ENCODE data around the gene RNF207.

RNF207 gene

DNA sequence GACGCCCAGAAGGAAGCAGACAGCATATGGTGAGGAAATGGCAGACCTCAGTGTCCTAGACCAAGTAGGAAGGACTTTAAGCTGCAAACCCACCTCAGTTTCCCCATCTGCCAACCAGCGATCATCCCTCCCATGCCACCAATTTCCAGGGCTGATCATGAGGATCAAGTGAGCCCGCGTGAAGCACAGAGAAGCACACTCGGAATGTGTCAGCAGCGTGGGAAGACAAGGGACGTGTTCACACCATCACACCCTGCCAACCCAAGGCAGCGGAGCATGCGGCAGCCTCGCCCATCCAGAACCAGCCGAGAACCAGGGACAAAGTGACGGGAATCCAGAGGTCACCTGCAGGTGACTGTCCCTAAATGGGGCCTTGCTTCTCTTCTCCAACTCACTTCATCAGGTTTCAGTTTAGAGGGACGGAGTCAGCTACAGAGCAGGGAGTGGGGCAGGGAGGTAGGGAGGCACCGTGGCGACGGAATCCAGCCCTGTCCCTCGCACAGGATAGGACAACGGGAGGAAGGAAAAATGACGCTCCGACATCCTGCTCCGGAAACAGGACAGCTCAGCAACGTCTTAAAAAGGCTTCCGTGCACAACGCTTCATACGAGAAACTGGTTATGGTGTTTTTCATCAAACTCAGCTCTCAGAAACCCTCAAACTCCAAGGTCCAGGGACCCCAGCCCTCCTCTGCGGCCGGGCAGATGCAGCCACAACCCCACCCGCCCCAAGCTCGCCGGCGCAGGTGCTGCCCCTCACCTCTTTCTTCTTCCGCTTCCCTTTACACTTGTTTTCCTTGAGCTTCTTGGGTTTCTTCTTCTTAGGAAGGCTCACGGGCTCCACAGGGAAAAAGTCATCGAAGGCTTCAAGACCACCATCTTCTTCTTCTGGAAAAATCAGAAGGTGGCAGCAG, 38.3 kb upstream of the RNF207 start:
- no peaks in the 10 kb centered on the region for H4K20me1 ChIP-seq (ENCODE audit: insufficient read depth, low read length)
- H3K79me2 ChIP-seq (ENCODE audit: low read length) = no peaks in the 10 kb centered on the region
- peaks cover 99% of the 10 kb centered on the region for H3K27me3 ChIP-seq (replicated peaks; ENCODE audit: insufficient read depth, low read length)
- TF ChIP-seq, protein P1, sequence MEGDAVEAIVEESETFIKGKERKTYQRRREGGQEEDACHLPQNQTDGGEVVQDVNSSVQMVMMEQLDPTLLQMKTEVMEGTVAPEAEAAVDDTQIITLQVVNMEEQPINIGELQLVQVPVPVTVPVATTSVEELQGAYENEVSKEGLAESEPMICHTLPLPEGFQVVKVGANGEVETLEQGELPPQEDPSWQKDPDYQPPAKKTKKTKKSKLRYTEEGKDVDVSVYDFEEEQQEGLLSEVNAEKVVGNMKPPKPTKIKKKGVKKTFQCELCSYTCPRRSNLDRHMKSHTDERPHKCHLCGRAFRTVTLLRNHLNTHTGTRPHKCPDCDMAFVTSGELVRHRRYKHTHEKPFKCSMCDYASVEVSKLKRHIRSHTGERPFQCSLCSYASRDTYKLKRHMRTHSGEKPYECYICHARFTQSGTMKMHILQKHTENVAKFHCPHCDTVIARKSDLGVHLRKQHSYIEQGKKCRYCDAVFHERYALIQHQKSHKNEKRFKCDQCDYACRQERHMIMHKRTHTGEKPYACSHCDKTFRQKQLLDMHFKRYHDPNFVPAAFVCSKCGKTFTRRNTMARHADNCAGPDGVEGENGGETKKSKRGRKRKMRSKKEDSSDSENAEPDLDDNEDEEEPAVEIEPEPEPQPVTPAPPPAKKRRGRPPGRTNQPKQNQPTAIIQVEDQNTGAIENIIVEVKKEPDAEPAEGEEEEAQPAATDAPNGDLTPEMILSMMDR (IDR thresholded peaks at IDR 0.05; ENCODE audit: low read length) = no peak
- no peak for TF ChIP-seq EZH2phosphoT487 (IDR thresholded peaks at IDR 0.05; ENCODE audit: low read length)
- TF ChIP-seq EZH2 (optimal IDR thresholded peaks at IDR 0.05; ENCODE audit: low read depth, low read length) = no peak
- no peak for DNase-seq
- H3K4me1 ChIP-seq (ENCODE audit: low read length) = no peaks in the 10 kb centered on the region
- no peaks in the 10 kb centered on the region for H3K9me2 ChIP-seq (replicated peaks; ENCODE audit: insufficient read depth, low read length)
- no peaks in the 10 kb centered on the region for H3K36me3 ChIP-seq (replicated peaks; ENCODE audit: insufficient read depth, low read length)
- no peak overlapping the region for H3K4me3 ChIP-seq (ENCODE audit: low read length)
- no peaks in the 10 kb centered on the region for H3K9me3 ChIP-seq (replicated peaks; ENCODE audit: insufficient read depth, low read length)
- no peaks in the 10 kb centered on the region for H3F3A ChIP-seq (ENCODE audit: insufficient read depth, low read length)
- H3K9ac ChIP-seq (ENCODE audit: low read length) = no peak overlapping the region
- H3K27ac ChIP-seq (ENCODE audit: low read length) = no peak overlapping the region
- H2AFZ ChIP-seq (ENCODE audit: low read length) = no peak overlapping the region
- no peak overlapping the region for H3K4me2 ChIP-seq (ENCODE audit: low read depth, low read length)

DNA sequence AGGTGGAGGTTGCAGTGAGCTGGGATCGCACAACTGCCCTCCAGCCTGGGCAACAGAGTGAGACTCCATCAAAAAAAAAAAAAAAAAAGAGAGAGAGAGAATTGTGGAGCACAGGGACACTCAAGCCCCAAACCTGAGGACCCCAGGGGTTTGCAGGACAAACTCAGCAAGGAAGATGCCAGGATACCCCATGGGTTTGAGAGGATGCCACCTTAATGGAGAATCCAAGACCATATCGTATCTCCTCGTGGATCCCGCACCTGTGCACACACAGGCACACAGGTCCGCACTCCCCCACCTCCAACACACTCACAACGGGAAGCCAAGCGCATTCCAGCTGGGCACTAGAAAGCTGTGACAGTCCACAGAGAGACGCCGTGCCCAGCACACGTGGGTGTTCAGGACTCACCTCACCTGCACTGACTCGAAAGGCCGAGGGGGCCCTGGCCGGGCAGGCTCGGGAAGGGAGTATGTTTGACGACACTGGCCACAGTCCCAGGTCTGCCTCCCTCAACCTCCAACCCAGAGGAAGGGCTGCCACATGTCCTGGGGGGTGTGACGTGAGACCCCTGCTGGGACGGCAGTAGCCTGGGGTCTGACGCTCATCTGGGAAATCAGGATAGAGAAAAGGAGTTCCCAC, 36.9 kb upstream of the RNF207 start:
- Histone ChIP-seq H3K27me3 (replicated peaks; ENCODE audit: insufficient read depth, low read length) (peaks cover 98% of the 10 kb centered on the region), H3F3A (ENCODE audit: insufficient read depth, low read length) (no peaks in the 10 kb centered on the region), H3K9me2 (replicated peaks; ENCODE audit: insufficient read depth, low read length) (no peaks in the 10 kb centered on the region), H3K4me2 (ENCODE audit: low read depth, low read length) (no peak overlapping the region), H3K9ac (ENCODE audit: low read length) (no peak overlapping the region), H3K36me3 (replicated peaks; ENCODE audit: insufficient read depth, low read length) (no peaks in the 10 kb centered on the region), H3K4me1 (ENCODE audit: low read length) (no peaks in the 10 kb centered on the region), H3K79me2 (ENCODE audit: low read length) (no peaks in the 10 kb centered on the region), H3K4me3 (ENCODE audit: low read length) (no peak overlapping the region), H2AFZ (ENCODE audit: low read length) (no peak overlapping the region), H3K9me3 (replicated peaks; ENCODE audit: insufficient read depth, low read length) (no peaks in the 10 kb centered on the region), H3K27ac (ENCODE audit: low read length) (no peak overlapping the region), H4K20me1 (ENCODE audit: insufficient read depth, low read length) (no peaks in the 10 kb centered on the region)
- no peak for TF ChIP-seq EZH2phosphoT487 (IDR thresholded peaks at IDR 0.05; ENCODE audit: low read length)
- TF ChIP-seq EZH2 (optimal IDR thresholded peaks at IDR 0.05; ENCODE audit: low read depth, low read length) = no peak
- TF ChIP-seq, protein P1 (IDR thresholded peaks at IDR 0.05; ENCODE audit: low read length) = no peak
- no peak for DNase-seq

DNA sequence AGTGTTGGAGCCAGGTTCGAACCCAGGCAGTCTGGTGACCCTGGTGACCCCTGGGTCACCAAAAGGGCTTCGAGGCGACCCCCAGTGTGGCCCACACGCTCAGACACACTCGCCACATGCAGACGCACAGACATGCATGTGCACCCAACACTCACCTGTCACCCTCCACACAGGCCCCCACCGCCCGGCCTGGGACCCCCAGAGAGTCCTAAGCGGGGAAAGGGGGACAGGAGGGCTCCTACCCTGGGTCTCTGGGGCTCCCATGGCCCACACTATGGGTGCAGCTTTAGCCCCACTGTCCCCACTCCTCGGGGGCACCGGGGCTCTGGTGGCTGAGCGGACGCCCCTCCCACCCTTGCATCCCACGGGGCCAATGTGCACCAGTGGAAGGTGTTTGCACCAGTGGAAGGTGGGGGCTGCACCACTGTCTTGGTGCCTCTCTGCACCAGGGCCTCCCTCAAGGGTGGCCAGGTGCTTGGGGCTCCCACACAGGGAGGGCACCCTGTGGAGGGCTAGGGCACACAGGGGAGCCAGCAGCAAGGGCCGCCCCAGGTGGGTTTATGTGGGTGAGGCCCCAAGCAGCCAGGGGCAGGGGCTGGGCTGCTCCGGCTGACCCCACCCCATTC, 35.7 kb upstream of the RNF207 start:
- TF ChIP-seq EZH2 (optimal IDR thresholded peaks at IDR 0.05; ENCODE audit: low read depth, low read length) = no peak
- TF ChIP-seq, protein P1 (IDR thresholded peaks at IDR 0.05; ENCODE audit: low read length) = no peak
- TF ChIP-seq EZH2phosphoT487 (IDR thresholded peaks at IDR 0.05; ENCODE audit: low read length) = no peak
- no peak overlapping the region for H3K4me2 ChIP-seq (ENCODE audit: low read depth, low read length)
- DNase-seq = no peak
- peaks cover 89% of the 10 kb centered on the region for H3K27me3 ChIP-seq (replicated peaks; ENCODE audit: insufficient read depth, low read length)
- no peak overlapping the region for H3K4me3 ChIP-seq (ENCODE audit: low read length)
- H4K20me1 ChIP-seq (ENCODE audit: insufficient read depth, low read length) = no peaks in the 10 kb centered on the region
- H3K9ac ChIP-seq (ENCODE audit: low read length) = no peak overlapping the region
- no peaks in the 10 kb centered on the region for H3K36me3 ChIP-seq (replicated peaks; ENCODE audit: insufficient read depth, low read length)
- no peaks in the 10 kb centered on the region for H3K9me3 ChIP-seq (replicated peaks; ENCODE audit: insufficient read depth, low read length)
- H3F3A ChIP-seq (ENCODE audit: insufficient read depth, low read length) = no peaks in the 10 kb centered on the region
- H3K4me1 ChIP-seq (ENCODE audit: low read length) = no peaks in the 10 kb centered on the region
- H3K9me2 ChIP-seq (replicated peaks; ENCODE audit: insufficient read depth, low read length) = no peaks in the 10 kb centered on the region
- H3K27ac ChIP-seq (ENCODE audit: low read length) = no peak overlapping the region
- no peaks in the 10 kb centered on the region for H3K79me2 ChIP-seq (ENCODE audit: low read length)
- H2AFZ ChIP-seq (ENCODE audit: low read length) = no peak overlapping the region
